NCI-H446 (cell line): Measurements from ENCODE around the gene MSH5.
"Not testable (repeated sequence)": the region's sequence is repeated elsewhere in the genome, so short reads cannot be mapped to it uniquely, and the experiment has no call there.

Source experiments
- DNase-seq, 2 experiments: peaks; one replicate each; lab custom pipeline; 2025; lab: John Stamatoyannopoulos, UW

The MSH5 gene

GRCh38 chr6:31801031-31801927 lies 61.5 kb downstream of the MSH5 start:
- not testable (repeated sequence) for DNase-seq

- DNase-seq = no peak
Measured at GRCh38 chr6:31805939-31806469, 66.2 kb downstream of the MSH5 start.

- DNase-seq = peak; percentile 91 to 97
Measured at GRCh38 chr6:31806470-31807272, 66.9 kb downstream of the MSH5 start, which contains the start of gene LSM2. LSM2 (minus strand) TSS chr6:31806966; CDS start chr6:31806757, 209 bp downstream.

GRCh38 chr6:31808599-31808998 lies 68.8 kb downstream of the MSH5 start:
- DNase-seq = not testable (repeated sequence)

- DNase-seq = no peak
Measured at GRCh38 chr6:31811645-31812044, 71.8 kb downstream of the MSH5 start.
